Liver (tissue), 9 donors: ENCODE data around the gene CR1. TPM values are rescaled to one million over a fixed set of nuclear protein-coding genes. Genes with fewer than 3 reads are reported as not detected.

Source experiments
- DNase-seq: peaks from one replicate; pipeline ENCODE4 v3.0.0-alpha.2; 2017; ENCODE audit warnings: low spot score
- H3K27ac ChIP-seq, 2 donors: one replicate each; pipeline ENCODE4 v1.7.0; 2013; ENCODE audit warnings: inconsistent platforms in 2 of 2, low read length in 2 of 2, control low read depth in 1 of 2, low read depth in 1 of 2, mild to moderate bottlenecking in 1 of 2
- H3K27me3 ChIP-seq, 4 donors: one replicate each; pipeline versions ENCODE4 v1.6.1 to v1.7.0; 2013; ENCODE audit warnings: low read length in 3 of 4, inconsistent platforms in 1 of 4, mild to moderate bottlenecking in 1 of 4, moderate library complexity in 1 of 4; ENCODE audit not compliant: control insufficient read depth in 4 of 4, insufficient read depth in 4 of 4
- H3K36me3 ChIP-seq, 4 donors: one replicate each; pipeline versions ENCODE4 v1.6.1 to v1.7.0; 2013; ENCODE audit warnings: low read length in 3 of 4, mild to moderate bottlenecking in 3 of 4, low read depth in 1 of 4, moderate library complexity in 1 of 4; ENCODE audit not compliant: control insufficient read depth in 4 of 4, insufficient read depth in 3 of 4
- H3K4me1 ChIP-seq, 4 donors: one replicate each; pipeline versions ENCODE4 v1.6.1 to v1.7.0; 2013; ENCODE audit warnings: low read length in 3 of 4, mild to moderate bottlenecking in 3 of 4, moderate library complexity in 1 of 4; ENCODE audit not compliant: control insufficient read depth in 4 of 4, insufficient read depth in 4 of 4
- H3K4me3 ChIP-seq, 3 donors: one replicate each; pipeline versions ENCODE4 v1.6.1 to v1.7.0; 2013; ENCODE audit warnings: low read length in 3 of 3, control low read depth in 1 of 3, low read depth in 1 of 3, mild to moderate bottlenecking in 1 of 3
- H3K9ac ChIP-seq, 2 donors: one replicate each; pipeline ENCODE4 v1.7.0; 2013; ENCODE audit warnings: low read length in 2 of 2, mild to moderate bottlenecking in 2 of 2, moderate library complexity in 2 of 2, control low read depth in 1 of 2, low read depth in 1 of 2
- H3K9me3 ChIP-seq, 4 donors: one replicate each; pipeline versions ENCODE4 v1.6.1 to v1.7.0; 2013; ENCODE audit warnings: low read length in 3 of 4; ENCODE audit not compliant: control insufficient read depth in 4 of 4
- EGR1 ChIP-seq, 2 donors: IDR thresholded peaks; 2 replicates each; pipeline ENCODE4 v1.6.1; 2016 to 2018; ENCODE audit warnings: antibody characterized with exemption in 2 of 2, low read depth in 2 of 2
- FOXA1 ChIP-seq: IDR thresholded peaks from 2 replicates; pipeline ENCODE4 v1.6.1; 2016; ENCODE audit warnings: antibody characterized with exemption
- FOXA2 ChIP-seq: IDR thresholded peaks from 2 replicates; pipeline ENCODE4 v1.6.1; 2016; ENCODE audit warnings: antibody characterized with exemption
- GABPA ChIP-seq, 2 donors: IDR thresholded peaks in 1 of 2; conservative IDR thresholded peaks in 1 of 2; 2 replicates each; pipeline ENCODE4 v1.6.1; 2016; ENCODE audit warnings: antibody characterized with exemption in 2 of 2, mild to moderate bottlenecking in 1 of 2, moderate library complexity in 1 of 2
- HNF4A ChIP-seq, 2 donors: conservative IDR thresholded peaks; 2 replicates each; pipeline ENCODE4 v1.6.1; 2016; ENCODE audit warnings: antibody characterized with exemption in 2 of 2, mild to moderate bottlenecking in 2 of 2
- HNF4G ChIP-seq: IDR thresholded peaks from 2 replicates; pipeline ENCODE4 v1.6.1; 2016; ENCODE audit warnings: antibody characterized with exemption
- JUND ChIP-seq, 2 donors: IDR thresholded peaks; 2 replicates each; pipeline ENCODE4 v1.6.1; 2016; ENCODE audit warnings: antibody characterized with exemption in 2 of 2
- NR2F2 ChIP-seq: IDR thresholded peaks from 2 replicates; pipeline ENCODE4 v1.6.1; 2016; ENCODE audit warnings: antibody characterized with exemption
- RAD21 ChIP-seq, 2 donors: IDR thresholded peaks; 2 replicates each; pipeline ENCODE4 v1.6.1; 2016; ENCODE audit warnings: antibody characterized with exemption in 2 of 2, mild to moderate bottlenecking in 2 of 2
- RXRA ChIP-seq, 2 donors: IDR thresholded peaks; 2 replicates each; pipeline ENCODE4 v1.6.1; 2017 to 2018; ENCODE audit warnings: antibody characterized with exemption in 2 of 2, mild to moderate bottlenecking in 1 of 2
- SP1 ChIP-seq: IDR thresholded peaks from 2 replicates; pipeline ENCODE4 v1.6.1; 2018; ENCODE audit warnings: antibody characterized with exemption, mild to moderate bottlenecking
- TAF1 ChIP-seq: conservative IDR thresholded peaks from 2 replicates; pipeline ENCODE4 v1.6.1; 2016; ENCODE audit warnings: antibody characterized with exemption, mild to moderate bottlenecking
- YY1 ChIP-seq: IDR thresholded peaks from 2 replicates; pipeline ENCODE4 v1.6.1; 2016; ENCODE audit warnings: antibody characterized with exemption, mild to moderate bottlenecking
- WGBS: extraction: QIAGEN DNeasy Blood & Tissue Kit; methylation state at CpG from one replicate; pipeline ENCODE4 v1.1.7; 2013; 5-methylcytosine and 5-hydroxymethylcytosine counted together
- polyA plus RNA-seq, 2 donors: library from polyadenylated mRNA; stranded (reverse) in 1 of 2; unstranded in 1 of 2; fragments of 200-250 nt in 1 of 2; fragments of >200 nt in 1 of 2; fragmentation: Nextera tagmentation in 1 of 2; extraction: Ambion mirVana in 1 of 2; gene quantifications; one replicate each; pipeline versions ENCODE4 v1.2.1 to v1.2.3, GENCODE V29; 2013 to 2015
- total RNA-seq, 2 donors: library from RNA; depleted of rRNA; stranded (reverse); fragments of >200 nt; gene quantifications; one replicate each; pipeline ENCODE4 v1.2.3, GENCODE V29; 2014
- TF ChIP-seq, protein P1 (sequence below): IDR thresholded peaks from 2 replicates; pipeline ENCODE4 v1.6.1; 2016; ENCODE audit warnings: antibody characterized with exemption
- TF ChIP-seq, protein P2 (sequence below): IDR thresholded peaks from 2 replicates; pipeline ENCODE4 v1.6.1; 2016; ENCODE audit warnings: antibody characterized with exemption
- TF ChIP-seq, protein P3 (sequence below): IDR thresholded peaks from 2 replicates; pipeline ENCODE4 v1.6.1; 2016; ENCODE audit warnings: antibody characterized with exemption
- TF ChIP-seq, protein P4 (sequence below): fragments of 150-350 bp; IDR thresholded peaks from 2 replicates; pipeline ENCODE4 v1.5.1; 2017; ENCODE audit warnings: improper control_type of control experiment, low read depth, low read length; ENCODE audit not compliant: missing input control
- donor health status: healthy.
- donor health status: healthy.
- donor health status: healthy.
- donor health status: healthy.
- donor health status: healthy.

CR1 gene
- total RNA-seq = 10 to 100 TPM; 12.0 to 16.7 TPM
- 1 to 10 TPM in 1 of 2 donors, under 1 TPM in 1; 0.78 to 2.8 TPM for polyA plus RNA-seq

- TF ChIP-seq GABPA (IDR thresholded peaks at IDR 0.05 in 1 of 2, conservative IDR thresholded peaks at IDR 0.05 in 1 of 2) = no peak
- no peak for TF ChIP-seq HNF4A (conservative IDR thresholded peaks at IDR 0.05)
- no peak for TF ChIP-seq HNF4G
- no peak for TF ChIP-seq JUND (IDR thresholded peaks at IDR 0.05)
- no peak for TF ChIP-seq RAD21 (IDR thresholded peaks at IDR 0.05)
- WGBS = 5% methylated on average over 68 of the region's 68 CpGs
- H3K9ac ChIP-seq = no peak within 1 kb of the TSS
Measured at GRCh38 chr1:207495801-207496792, at the start of gene CR1. CR1 (plus strand) TSS chr1:207496157; CDS start chr1:207496268, 111 bp downstream.

GRCh38 chr1:207453710-207454045, 42.3 kb upstream of the CR1 start:
- no peak for TF ChIP-seq NR2F2
- 12% methylated on average over 1 of the region's 1 CpG for WGBS
- no peaks in the 10 kb centered on the region for H3K9me3 ChIP-seq
- no peaks in the 10 kb centered on the region for H3K36me3 ChIP-seq
- no peak for DNase-seq
- H3K27me3 ChIP-seq = peaks cover 0 to 9% (median under 1%) of the 10 kb centered on the region in 4 donors
- H3K4me1 ChIP-seq = peaks cover 5 to 9% (median 9%) of the 10 kb centered on the region in 4 donors
- peak overlapping the region in 1 of 3 donors; percentile 54 for H3K4me3 ChIP-seq
- H3K27ac ChIP-seq = no peak overlapping the region
- H3K9ac ChIP-seq = no peak overlapping the region

More at GRCh38 chr1:207495801-207496792, at the start of gene CR1:
- peak within 1 kb of the TSS in 1 of 3 donors; percentile 47 for H3K4me3 ChIP-seq
- peaks cover 2 to 8% (median 6%) of the 10 kb centered on the region in 4 donors for H3K4me1 ChIP-seq
- H3K9me3 ChIP-seq = no peaks in the 10 kb centered on the region
- H3K27ac ChIP-seq = no peak within 1 kb of the TSS
- peaks cover 0 to 19% (median under 1%) of the 10 kb centered on the region in 4 donors for H3K27me3 ChIP-seq
- peak; percentile 63 for DNase-seq
- no peaks in the 10 kb centered on the region for H3K36me3 ChIP-seq

DNA sequence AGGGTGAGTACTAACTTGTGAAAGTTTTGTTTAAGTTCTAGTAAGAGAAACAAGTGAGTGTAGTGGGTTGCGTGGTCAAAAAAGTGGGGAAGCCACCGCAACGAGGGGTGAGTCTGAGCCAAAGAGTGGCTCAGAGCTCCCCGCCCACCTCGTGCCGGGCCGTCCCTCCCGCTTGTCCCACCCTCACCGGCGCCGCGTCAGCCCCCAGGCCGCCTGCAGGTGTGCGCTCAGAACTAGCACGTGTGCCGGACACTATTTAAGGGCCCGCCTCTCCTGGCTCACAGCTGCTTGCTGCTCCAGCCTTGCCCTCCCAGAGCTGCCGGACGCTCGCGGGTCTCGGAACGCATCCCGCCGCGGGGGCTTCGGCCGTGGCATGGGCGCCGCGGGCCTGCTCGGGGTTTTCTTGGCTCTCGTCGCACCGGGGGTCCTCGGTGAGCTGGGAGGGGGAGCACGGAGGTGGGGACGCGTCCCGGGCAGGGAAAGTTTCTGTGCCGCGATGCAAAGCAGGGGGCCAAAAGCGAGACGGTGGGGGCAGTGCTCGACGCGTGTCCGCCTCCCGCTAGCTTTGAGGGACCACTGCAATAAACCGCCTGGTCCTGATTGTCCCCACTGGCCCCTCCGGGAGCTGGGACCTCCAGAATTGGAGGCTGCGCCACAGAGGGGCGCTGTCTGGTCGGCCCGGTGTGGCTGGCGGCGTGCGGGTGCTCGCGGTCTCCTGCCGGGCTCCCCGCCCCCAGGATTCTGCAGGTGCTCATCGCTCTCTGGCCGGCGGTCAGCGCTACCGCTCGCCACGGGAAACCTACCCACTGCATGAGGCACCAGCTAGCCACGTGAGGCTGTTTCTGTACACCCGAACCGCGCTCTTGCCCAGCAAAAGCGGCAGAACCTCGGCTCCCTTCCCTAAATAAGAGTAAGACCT, 41.7 kb upstream of the CR1 start, which contains the start of gene CR2:
TSS of gene CR2 (plus strand) at position 283 of the 919 bp plus-strand sequence. CDS start at position 374, 91 bp downstream.
- DNase-seq = peak; percentile 50
- H3K9me3 ChIP-seq = no peaks in the 10 kb centered on the region
- H3K27ac ChIP-seq = no peak within 1 kb of the TSS
- H3K9ac ChIP-seq = peak within 1 kb of the TSS in 1 of 2 donors; percentile 27
- H3K27me3 ChIP-seq = peaks cover 0 to 9% (median under 1%) of the 10 kb centered on the region in 4 donors
- H3K4me1 ChIP-seq = peaks cover 5 to 9% (median 9%) of the 10 kb centered on the region in 4 donors
- peak within 1 kb of the TSS; percentile 15 to 56 (median 54) for H3K4me3 ChIP-seq
- WGBS = 2% methylated on average over 75 of the region's 75 CpGs
- H3K36me3 ChIP-seq = no peaks in the 10 kb centered on the region
- TF ChIP-seq JUND (IDR thresholded peaks at IDR 0.05) (no peak), RAD21 (IDR thresholded peaks at IDR 0.05) (no peak), NR2F2 (no peak), HNF4G (no peak), GABPA (IDR thresholded peaks at IDR 0.05 in 1 of 2, conservative IDR thresholded peaks at IDR 0.05 in 1 of 2) (no peak), HNF4A (conservative IDR thresholded peaks at IDR 0.05) (no peak), TAF1 (no peak), FOXA2 (no peak), FOXA1 (no peak), YY1 (no peak), SP1 (no peak), EGR1 (IDR thresholded peaks at IDR 0.05; ENCODE audit: low read depth in 2 of 2) (no peak), RXRA (IDR thresholded peaks at IDR 0.05) (no peak)
- TF ChIP-seq, protein P1, sequence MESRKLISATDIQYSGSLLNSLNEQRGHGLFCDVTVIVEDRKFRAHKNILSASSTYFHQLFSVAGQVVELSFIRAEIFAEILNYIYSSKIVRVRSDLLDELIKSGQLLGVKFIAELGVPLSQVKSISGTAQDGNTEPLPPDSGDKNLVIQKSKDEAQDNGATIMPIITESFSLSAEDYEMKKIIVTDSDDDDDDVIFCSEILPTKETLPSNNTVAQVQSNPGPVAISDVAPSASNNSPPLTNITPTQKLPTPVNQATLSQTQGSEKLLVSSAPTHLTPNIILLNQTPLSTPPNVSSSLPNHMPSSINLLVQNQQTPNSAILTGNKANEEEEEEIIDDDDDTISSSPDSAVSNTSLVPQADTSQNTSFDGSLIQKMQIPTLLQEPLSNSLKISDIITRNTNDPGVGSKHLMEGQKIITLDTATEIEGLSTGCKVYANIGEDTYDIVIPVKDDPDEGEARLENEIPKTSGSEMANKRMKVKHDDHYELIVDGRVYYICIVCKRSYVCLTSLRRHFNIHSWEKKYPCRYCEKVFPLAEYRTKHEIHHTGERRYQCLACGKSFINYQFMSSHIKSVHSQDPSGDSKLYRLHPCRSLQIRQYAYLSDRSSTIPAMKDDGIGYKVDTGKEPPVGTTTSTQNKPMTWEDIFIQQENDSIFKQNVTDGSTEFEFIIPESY = no peak
- TF ChIP-seq, protein P2, sequence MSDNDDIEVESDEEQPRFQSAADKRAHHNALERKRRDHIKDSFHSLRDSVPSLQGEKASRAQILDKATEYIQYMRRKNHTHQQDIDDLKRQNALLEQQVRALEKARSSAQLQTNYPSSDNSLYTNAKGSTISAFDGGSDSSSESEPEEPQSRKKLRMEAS = no peak
- TF ChIP-seq, protein P3, sequence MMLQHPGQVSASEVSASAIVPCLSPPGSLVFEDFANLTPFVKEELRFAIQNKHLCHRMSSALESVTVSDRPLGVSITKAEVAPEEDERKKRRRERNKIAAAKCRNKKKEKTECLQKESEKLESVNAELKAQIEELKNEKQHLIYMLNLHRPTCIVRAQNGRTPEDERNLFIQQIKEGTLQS = no peak
- TF ChIP-seq, protein P4, sequence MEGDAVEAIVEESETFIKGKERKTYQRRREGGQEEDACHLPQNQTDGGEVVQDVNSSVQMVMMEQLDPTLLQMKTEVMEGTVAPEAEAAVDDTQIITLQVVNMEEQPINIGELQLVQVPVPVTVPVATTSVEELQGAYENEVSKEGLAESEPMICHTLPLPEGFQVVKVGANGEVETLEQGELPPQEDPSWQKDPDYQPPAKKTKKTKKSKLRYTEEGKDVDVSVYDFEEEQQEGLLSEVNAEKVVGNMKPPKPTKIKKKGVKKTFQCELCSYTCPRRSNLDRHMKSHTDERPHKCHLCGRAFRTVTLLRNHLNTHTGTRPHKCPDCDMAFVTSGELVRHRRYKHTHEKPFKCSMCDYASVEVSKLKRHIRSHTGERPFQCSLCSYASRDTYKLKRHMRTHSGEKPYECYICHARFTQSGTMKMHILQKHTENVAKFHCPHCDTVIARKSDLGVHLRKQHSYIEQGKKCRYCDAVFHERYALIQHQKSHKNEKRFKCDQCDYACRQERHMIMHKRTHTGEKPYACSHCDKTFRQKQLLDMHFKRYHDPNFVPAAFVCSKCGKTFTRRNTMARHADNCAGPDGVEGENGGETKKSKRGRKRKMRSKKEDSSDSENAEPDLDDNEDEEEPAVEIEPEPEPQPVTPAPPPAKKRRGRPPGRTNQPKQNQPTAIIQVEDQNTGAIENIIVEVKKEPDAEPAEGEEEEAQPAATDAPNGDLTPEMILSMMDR = no peak
